HCT116 (cell line): ENCODE results near the gene CNTN4. TPM values are rescaled to one million over a fixed set of nuclear protein-coding genes. Genes with fewer than 3 reads are reported as not detected.

ENCODE experiments used
- ATAC-seq: fragments of 200-7000 bp; cut with Tn5 transposase; 2 replicates; pipeline ENCODE4 v1.9.1; 2020; ENCODE audit warnings: mild to moderate bottlenecking, moderate library complexity
- BruUV-seq: library from RNA; stranded (reverse); fragments of 400-500 nt; replicated peaks from 2 replicates; lab custom pipeline; 2021; lab: Mats Ljungman, UMichigan
- CTCF ChIA-PET: fragments of 300-600 bp; sonication (Branson Sonifier 250); formaldehyde crosslinking; loops from one replicate; lab custom pipeline; 2021; ENCODE audit warnings: antibody characterized with exemption; lab: Charles Lee
- POLR2A ChIA-PET: fragments of 300-600, 350-600 bp; sonication (Branson Sonifier 250); formaldehyde crosslinking; loops from one replicate; lab custom pipeline; 2021; ENCODE audit warnings: antibody characterized with exemption; lab: Charles Lee
- RAD21 ChIA-PET, 2 experiments: fragments of 300-600 bp; sonication (Branson Sonifier 250); formaldehyde crosslinking; loops; one replicate each; lab custom pipeline; 2023; ENCODE audit warnings: low total read pairs in 2 of 2; ENCODE audit not compliant: uncharacterized antibody in 2 of 2, unreplicated experiment in 2 of 2, low non-redundant PET in 1 of 2; lab: Charles Lee
- DNase-seq: peaks from one replicate; pipeline ENCODE4 v3.0.0-alpha.2; 2010; ENCODE audit warnings: low read depth, low spot score
- H2AFZ ChIP-seq: fragments of 200-600 bp; shearing (Covaris generic), sonication (generic); 2 replicates; pipeline ENCODE4 v1.6.1; 2017; ENCODE audit warnings: low read depth, mixed run types, mixed read lengths, antibody characterized with exemption, low read length; ENCODE audit not compliant: poor library complexity, severe bottlenecking
- H3K27ac ChIP-seq: 2 replicates; pipeline ENCODE4 v1.5.1; 2012; ENCODE audit warnings: low read depth, low read length
- H3K27me3 ChIP-seq: fragments of 200-600 bp; sonication (generic); 2 replicates; pipeline ENCODE4 v1.6.1; 2016; ENCODE audit warnings: mixed run types, low read length, mixed read lengths; ENCODE audit not compliant: insufficient read depth
- H3K36me3 ChIP-seq, 2 experiments: fragments of 200-500 bp in 1 of 2; fragments of 200-600 bp in 1 of 2; sonication (Bioruptor generic) in 1 of 2; sonication (generic) in 1 of 2; 2 replicates each; pipeline versions ENCODE4 v1.5.1 to v1.6.1; 2014 to 2016; ENCODE audit warnings: low read length in 2 of 2, inconsistent platforms in 1 of 2, mixed read lengths in 1 of 2, mixed run types in 1 of 2; ENCODE audit not compliant: insufficient read depth in 2 of 2, control insufficient read depth in 1 of 2
- H3K4me1 ChIP-seq, 2 experiments: fragments of 200-600 bp in 1 of 2; sonication (generic) in 1 of 2; 2 replicates each; pipeline versions ENCODE4 v1.5.1 to v1.6.1; 2012 to 2017; ENCODE audit warnings: low read length in 2 of 2, inconsistent platforms in 1 of 2, mild to moderate bottlenecking in 1 of 2, mixed read lengths in 1 of 2, mixed run types in 1 of 2, moderate library complexity in 1 of 2; ENCODE audit not compliant: insufficient read depth in 2 of 2, control insufficient read depth in 1 of 2
- H3K4me2 ChIP-seq: fragments of 200-600 bp; sonication (generic); 2 replicates; pipeline ENCODE4 v1.6.1; 2017; ENCODE audit warnings: mixed run types, low read length, mixed read lengths
- H3K4me3 ChIP-seq, 2 experiments: fragments of 200-600 bp in 1 of 2; sonication (generic) in 1 of 2; replicated peaks in 1 of 2; 2 replicates each; pipeline ENCODE4 v1.5.1; 2011 to 2016; ENCODE audit warnings: low read length in 2 of 2, control low read depth in 1 of 2, low read depth in 1 of 2, mild to moderate bottlenecking in 1 of 2, mixed read lengths in 1 of 2, mixed run types in 1 of 2
- H3K79me2 ChIP-seq: fragments of 200-600 bp; sonication (generic); 2 replicates; pipeline ENCODE4 v1.6.1; 2017; ENCODE audit warnings: mild to moderate bottlenecking, mixed run types, low read length, moderate library complexity, mixed read lengths; ENCODE audit not compliant: insufficient read depth
- H3K9ac ChIP-seq: fragments of 200-600 bp; sonication (generic); 2 replicates; pipeline ENCODE4 v1.6.1; 2016; ENCODE audit warnings: low read length, mixed read lengths
- H3K9me2 ChIP-seq: fragments of 200-600 bp; sonication (generic), shearing (Covaris generic); 2 replicates; pipeline ENCODE4 v1.6.1; 2017; ENCODE audit warnings: mixed run types, mild to moderate bottlenecking, moderate library complexity; ENCODE audit not compliant: insufficient read depth
- H3K9me3 ChIP-seq, 2 experiments: fragments of 200-500 bp in 1 of 2; fragments of 200-600 bp in 1 of 2; sonication (Bioruptor generic) in 1 of 2; sonication (generic) in 1 of 2; 2 replicates each; pipeline ENCODE4 v1.6.1; 2014 to 2017; ENCODE audit warnings: low read length in 2 of 2, mixed read lengths in 2 of 2, inconsistent platforms in 1 of 2, low read depth in 1 of 2, mild to moderate bottlenecking in 1 of 2, mixed run types in 1 of 2, moderate library complexity in 1 of 2; ENCODE audit not compliant: control insufficient read depth in 1 of 2, insufficient read depth in 1 of 2
- H4K20me1 ChIP-seq: fragments of 200-600 bp; sonication (generic), shearing (Covaris generic); 2 replicates; pipeline ENCODE4 v1.6.1; 2017; ENCODE audit warnings: mixed run types, mild to moderate bottlenecking, moderate library complexity; ENCODE audit not compliant: insufficient read depth
- CBX3 ChIP-seq: IDR thresholded peaks from 2 replicates; pipeline ENCODE4 v1.6.1; 2012; ENCODE audit warnings: low read depth
- ELF1 ChIP-seq: IDR thresholded peaks from 2 replicates; pipeline ENCODE4 v1.6.1; 2012; ENCODE audit warnings: low read depth, borderline replicate concordance
- EZH2 ChIP-seq: fragments of 200-600 bp; sonication (generic); IDR thresholded peaks from 2 replicates; pipeline ENCODE4 v1.6.1; 2017; ENCODE audit warnings: antibody characterized with exemption, mixed run types
- JUND ChIP-seq: IDR thresholded peaks from 2 replicates; pipeline ENCODE4 v1.6.1; 2012
- RAD21 ChIP-seq: IDR thresholded peaks from 2 replicates; pipeline ENCODE4 v1.6.1; 2012; ENCODE audit warnings: low read depth, mild to moderate bottlenecking
- SIN3A ChIP-seq: IDR thresholded peaks from 2 replicates; pipeline ENCODE4 v1.6.1; 2012; ENCODE audit warnings: low read depth
- SRF ChIP-seq: IDR thresholded peaks from 2 replicates; pipeline ENCODE4 v1.6.1; 2012; ENCODE audit warnings: low read depth
- YY1 ChIP-seq: IDR thresholded peaks from 2 replicates; pipeline ENCODE4 v1.6.1; 2011; ENCODE audit warnings: low read length, low read depth, moderate library complexity, mild to moderate bottlenecking; ENCODE audit not compliant: insufficient replicate concordance; ENCODE audit errors: extremely low read depth
- intact Hi-C: fragments of 100-400 bp; cut with micrococcal nuclease; formaldehyde crosslinking; loops from 2 replicates; pipeline ENCODE4 v1.10.0; 2022
- total RNA-seq: library from RNA; stranded (reverse); gene quantifications from one replicate; pipeline ENCODE4 v1.2.1, GENCODE V29; 2021; ENCODE audit not compliant: unreplicated experiment
- TF ChIP-seq, protein P1 (sequence below): IDR thresholded peaks from 2 replicates; pipeline ENCODE4 v1.6.1; 2011; ENCODE audit warnings: mild to moderate bottlenecking, low read length, moderate library complexity; ENCODE audit not compliant: insufficient replicate concordance; ENCODE audit errors: extremely low read depth
- TF ChIP-seq, protein P2 (sequence below), 3 experiments: fragments of 200-600 bp in 1 of 3; sonication (generic) in 1 of 3; IDR thresholded peaks in 2 of 3; conservative IDR thresholded peaks in 1 of 3; 2 replicates each; pipeline ENCODE4 v1.5.1; 2012 to 2017; ENCODE audit warnings: low read depth in 2 of 3, low read length in 2 of 3, antibody characterized with exemption in 1 of 3, borderline replicate concordance in 1 of 3, control low read depth in 1 of 3, mild to moderate bottlenecking in 1 of 3, mixed read lengths in 1 of 3, mixed run types in 1 of 3, moderate library complexity in 1 of 3; ENCODE audit not compliant: insufficient read depth in 1 of 3

Gene CNTN4
- total RNA-seq, 1 experiment from 2014 or later: not detected

DNA sequence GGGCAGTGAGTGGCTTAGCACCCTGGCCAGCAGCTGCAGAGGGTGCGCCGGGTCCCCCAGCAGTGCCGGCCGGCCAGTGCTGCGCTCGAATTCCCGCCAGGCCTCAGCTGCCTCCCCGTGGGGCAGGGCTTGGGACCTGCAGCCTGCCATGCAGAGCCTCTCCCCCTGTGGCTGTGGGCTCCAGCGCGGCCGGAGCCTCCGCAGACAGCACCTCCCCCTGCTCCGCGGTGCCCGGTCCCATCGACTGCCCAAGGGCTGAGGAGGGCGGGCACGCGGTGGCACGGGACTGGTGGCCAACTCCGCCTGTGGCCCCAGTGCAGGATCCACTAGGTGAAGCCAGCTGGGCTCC lies 386.3 kb downstream of the CNTN4 start:
- BruUV-seq: no TSS peak
- CTCF ChIA-PET: no interaction called here
- no peak overlapping the region for H3K27ac ChIP-seq

More for the DNA sequence above, 386.3 kb downstream of the CNTN4 start:
- H3K9me2 ChIP-seq: no peaks in the 10 kb centered on the region
- no peak overlapping the region for H3K4me3 ChIP-seq
- H3K4me1 ChIP-seq: no peaks in the 10 kb centered on the region
- peaks cover 0 to 7% of the 10 kb centered on the region in 2 experiments; a peak in 2 of 4 replicates for H3K9me3 ChIP-seq
- ChIA-PET RAD21 (no interaction called here), POLR2A (no interaction called here)
- DNase-seq (no peak), ATAC-seq (no peak)
- H4K20me1 ChIP-seq: no peaks in the 10 kb centered on the region
- no peaks in the 10 kb centered on the region for H3K36me3 ChIP-seq
- H3K9ac ChIP-seq: no peak overlapping the region
- TF ChIP-seq RAD21 (no peak), ELF1 (no peak), YY1 (no peak), CBX3 (no peak), JUND (no peak), SIN3A (no peak), SRF (no peak), EZH2 (no peak)
- TF ChIP-seq, protein P1, sequence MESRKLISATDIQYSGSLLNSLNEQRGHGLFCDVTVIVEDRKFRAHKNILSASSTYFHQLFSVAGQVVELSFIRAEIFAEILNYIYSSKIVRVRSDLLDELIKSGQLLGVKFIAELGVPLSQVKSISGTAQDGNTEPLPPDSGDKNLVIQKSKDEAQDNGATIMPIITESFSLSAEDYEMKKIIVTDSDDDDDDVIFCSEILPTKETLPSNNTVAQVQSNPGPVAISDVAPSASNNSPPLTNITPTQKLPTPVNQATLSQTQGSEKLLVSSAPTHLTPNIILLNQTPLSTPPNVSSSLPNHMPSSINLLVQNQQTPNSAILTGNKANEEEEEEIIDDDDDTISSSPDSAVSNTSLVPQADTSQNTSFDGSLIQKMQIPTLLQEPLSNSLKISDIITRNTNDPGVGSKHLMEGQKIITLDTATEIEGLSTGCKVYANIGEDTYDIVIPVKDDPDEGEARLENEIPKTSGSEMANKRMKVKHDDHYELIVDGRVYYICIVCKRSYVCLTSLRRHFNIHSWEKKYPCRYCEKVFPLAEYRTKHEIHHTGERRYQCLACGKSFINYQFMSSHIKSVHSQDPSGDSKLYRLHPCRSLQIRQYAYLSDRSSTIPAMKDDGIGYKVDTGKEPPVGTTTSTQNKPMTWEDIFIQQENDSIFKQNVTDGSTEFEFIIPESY: no peak
- TF ChIP-seq, protein P2, sequence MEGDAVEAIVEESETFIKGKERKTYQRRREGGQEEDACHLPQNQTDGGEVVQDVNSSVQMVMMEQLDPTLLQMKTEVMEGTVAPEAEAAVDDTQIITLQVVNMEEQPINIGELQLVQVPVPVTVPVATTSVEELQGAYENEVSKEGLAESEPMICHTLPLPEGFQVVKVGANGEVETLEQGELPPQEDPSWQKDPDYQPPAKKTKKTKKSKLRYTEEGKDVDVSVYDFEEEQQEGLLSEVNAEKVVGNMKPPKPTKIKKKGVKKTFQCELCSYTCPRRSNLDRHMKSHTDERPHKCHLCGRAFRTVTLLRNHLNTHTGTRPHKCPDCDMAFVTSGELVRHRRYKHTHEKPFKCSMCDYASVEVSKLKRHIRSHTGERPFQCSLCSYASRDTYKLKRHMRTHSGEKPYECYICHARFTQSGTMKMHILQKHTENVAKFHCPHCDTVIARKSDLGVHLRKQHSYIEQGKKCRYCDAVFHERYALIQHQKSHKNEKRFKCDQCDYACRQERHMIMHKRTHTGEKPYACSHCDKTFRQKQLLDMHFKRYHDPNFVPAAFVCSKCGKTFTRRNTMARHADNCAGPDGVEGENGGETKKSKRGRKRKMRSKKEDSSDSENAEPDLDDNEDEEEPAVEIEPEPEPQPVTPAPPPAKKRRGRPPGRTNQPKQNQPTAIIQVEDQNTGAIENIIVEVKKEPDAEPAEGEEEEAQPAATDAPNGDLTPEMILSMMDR (IDR thresholded peaks at IDR 0.05 in 2 of 3, conservative IDR thresholded peaks at IDR 0.05 in 1 of 3; ENCODE audit: borderline replicate concordance in 1 of 3, insufficient read depth in 1 of 3, low read depth in 2 of 3, low read length in 2 of 3): no peak
- intact Hi-C loops: no loop called here
- H2AFZ ChIP-seq: no peak overlapping the region
- no peak overlapping the region for H3K4me2 ChIP-seq
- H3K27me3 ChIP-seq: no peaks in the 10 kb centered on the region
- no peaks in the 10 kb centered on the region for H3K79me2 ChIP-seq
